Erythroblast (primary cell): ENCODE results near the gene ARHGEF28.

Experiments
- GATA1 ChIP-seq: IDR thresholded peaks from 2 replicates; pipeline ENCODE4 v1.6.1; 2011; ENCODE audit warnings: low read depth, mild to moderate bottlenecking, control low read depth, low read length, moderate library complexity
- POLR2A ChIP-seq: IDR thresholded peaks from 2 replicates; pipeline ENCODE4 v1.6.1; 2011; ENCODE audit warnings: mild to moderate bottlenecking, low read length

DNA sequence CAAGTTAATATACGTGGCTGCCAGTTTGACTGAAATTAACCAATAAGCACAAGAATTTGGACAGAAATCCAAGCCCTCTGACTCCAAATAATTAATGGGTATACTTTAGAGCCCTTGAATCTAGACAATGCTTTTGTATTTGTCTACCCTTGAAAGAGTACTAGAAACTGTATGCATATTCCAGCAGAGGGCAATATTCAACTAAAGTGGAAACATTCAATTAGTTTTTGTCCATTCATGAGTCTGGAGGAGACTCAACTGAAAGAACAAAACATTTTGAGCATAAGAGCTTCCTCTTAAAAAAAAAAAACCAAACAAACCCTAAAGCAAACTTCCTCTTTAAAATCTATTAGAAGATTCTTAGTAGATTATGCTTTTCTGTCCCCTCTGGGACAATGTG, 157.8 kb downstream of the ARHGEF28 start:
- TF ChIP-seq POLR2A (no peak), GATA1 (no peak)
